Measurements from ENCODE around the gene RSL1D1.

DNA sequence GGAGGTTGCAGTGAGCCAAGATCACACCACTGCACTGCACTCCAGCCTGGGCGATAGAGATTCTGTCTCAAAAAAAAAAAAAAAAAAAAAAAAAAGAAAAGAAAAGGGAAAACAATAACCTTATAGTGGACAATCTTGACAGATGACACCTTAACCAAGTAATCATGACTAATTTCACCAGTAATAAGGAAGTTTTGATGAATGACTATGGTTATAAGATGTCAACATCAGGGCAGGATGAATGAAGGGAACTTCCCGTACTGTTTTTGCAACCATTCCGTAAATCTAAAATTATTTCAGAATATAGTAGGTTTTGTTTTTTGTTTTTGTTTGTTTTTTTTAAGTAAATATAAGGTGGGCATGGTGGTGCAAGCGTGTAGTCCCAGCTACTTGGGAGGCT, 41.4 kb upstream of the RSL1D1 start:
- no peak for TF ChIP-seq CTCF (IDR thresholded peaks at IDR 0.05)
- no peak for TF ChIP-seq POLR2A (IDR thresholded peaks at IDR 0.05)
- TF ChIP-seq EP300 (IDR thresholded peaks at IDR 0.05) = no peak

All from suprapubic skin (tissue), 3 donors.